HL-60 (cell line): ENCODE results near the gene ABCF3.

Source experiments
- POLR2AphosphoS5 ChIP-seq: IDR thresholded peaks from 2 replicates; pipeline ENCODE4 v1.6.1; 2012; ENCODE audit warnings: low read depth
- TF ChIP-seq, protein P1 (sequence below): IDR thresholded peaks from one replicate; pipeline ENCODE4 v1.5.1; 2011; ENCODE audit warnings: low read length, control low read depth, inconsistent platforms; ENCODE audit not compliant: insufficient read depth
- TF ChIP-seq, protein P2 (sequence below): IDR thresholded peaks from 2 replicates; pipeline ENCODE4 v1.6.1; 2012; ENCODE audit warnings: low read depth; ENCODE audit not compliant: insufficient replicate concordance

DNA sequence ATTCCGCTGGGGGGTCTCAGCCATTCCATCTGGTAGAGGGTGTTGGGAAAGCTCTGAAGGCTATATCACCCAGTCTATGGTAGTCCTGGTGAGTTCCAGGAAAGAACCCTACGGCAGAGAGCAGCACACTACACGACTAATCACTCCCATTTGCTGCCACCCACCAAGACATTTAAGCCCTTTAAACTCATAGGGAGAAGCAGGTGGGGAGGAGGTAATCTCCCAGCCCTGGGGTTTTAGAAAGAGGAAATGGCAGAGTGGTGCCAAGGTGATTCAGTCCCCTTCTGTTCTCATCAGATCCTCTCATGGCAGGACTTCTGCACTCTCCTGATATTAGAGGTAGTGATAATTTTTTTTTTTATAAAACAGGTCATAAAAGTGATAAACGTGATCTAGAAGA, 32.8 kb downstream of the ABCF3 start:
- TF ChIP-seq, protein P1, sequence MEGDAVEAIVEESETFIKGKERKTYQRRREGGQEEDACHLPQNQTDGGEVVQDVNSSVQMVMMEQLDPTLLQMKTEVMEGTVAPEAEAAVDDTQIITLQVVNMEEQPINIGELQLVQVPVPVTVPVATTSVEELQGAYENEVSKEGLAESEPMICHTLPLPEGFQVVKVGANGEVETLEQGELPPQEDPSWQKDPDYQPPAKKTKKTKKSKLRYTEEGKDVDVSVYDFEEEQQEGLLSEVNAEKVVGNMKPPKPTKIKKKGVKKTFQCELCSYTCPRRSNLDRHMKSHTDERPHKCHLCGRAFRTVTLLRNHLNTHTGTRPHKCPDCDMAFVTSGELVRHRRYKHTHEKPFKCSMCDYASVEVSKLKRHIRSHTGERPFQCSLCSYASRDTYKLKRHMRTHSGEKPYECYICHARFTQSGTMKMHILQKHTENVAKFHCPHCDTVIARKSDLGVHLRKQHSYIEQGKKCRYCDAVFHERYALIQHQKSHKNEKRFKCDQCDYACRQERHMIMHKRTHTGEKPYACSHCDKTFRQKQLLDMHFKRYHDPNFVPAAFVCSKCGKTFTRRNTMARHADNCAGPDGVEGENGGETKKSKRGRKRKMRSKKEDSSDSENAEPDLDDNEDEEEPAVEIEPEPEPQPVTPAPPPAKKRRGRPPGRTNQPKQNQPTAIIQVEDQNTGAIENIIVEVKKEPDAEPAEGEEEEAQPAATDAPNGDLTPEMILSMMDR: no peak
- TF ChIP-seq POLR2AphosphoS5: no peak
- TF ChIP-seq, protein P2, sequence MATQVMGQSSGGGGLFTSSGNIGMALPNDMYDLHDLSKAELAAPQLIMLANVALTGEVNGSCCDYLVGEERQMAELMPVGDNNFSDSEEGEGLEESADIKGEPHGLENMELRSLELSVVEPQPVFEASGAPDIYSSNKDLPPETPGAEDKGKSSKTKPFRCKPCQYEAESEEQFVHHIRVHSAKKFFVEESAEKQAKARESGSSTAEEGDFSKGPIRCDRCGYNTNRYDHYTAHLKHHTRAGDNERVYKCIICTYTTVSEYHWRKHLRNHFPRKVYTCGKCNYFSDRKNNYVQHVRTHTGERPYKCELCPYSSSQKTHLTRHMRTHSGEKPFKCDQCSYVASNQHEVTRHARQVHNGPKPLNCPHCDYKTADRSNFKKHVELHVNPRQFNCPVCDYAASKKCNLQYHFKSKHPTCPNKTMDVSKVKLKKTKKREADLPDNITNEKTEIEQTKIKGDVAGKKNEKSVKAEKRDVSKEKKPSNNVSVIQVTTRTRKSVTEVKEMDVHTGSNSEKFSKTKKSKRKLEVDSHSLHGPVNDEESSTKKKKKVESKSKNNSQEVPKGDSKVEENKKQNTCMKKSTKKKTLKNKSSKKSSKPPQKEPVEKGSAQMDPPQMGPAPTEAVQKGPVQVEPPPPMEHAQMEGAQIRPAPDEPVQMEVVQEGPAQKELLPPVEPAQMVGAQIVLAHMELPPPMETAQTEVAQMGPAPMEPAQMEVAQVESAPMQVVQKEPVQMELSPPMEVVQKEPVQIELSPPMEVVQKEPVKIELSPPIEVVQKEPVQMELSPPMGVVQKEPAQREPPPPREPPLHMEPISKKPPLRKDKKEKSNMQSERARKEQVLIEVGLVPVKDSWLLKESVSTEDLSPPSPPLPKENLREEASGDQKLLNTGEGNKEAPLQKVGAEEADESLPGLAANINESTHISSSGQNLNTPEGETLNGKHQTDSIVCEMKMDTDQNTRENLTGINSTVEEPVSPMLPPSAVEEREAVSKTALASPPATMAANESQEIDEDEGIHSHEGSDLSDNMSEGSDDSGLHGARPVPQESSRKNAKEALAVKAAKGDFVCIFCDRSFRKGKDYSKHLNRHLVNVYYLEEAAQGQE: no peak
